ENCODE measurements around the gene OR13C8.
"Not testable (repeated sequence)": the region's sequence is repeated elsewhere in the genome, so short reads cannot be mapped to it uniquely, and the experiment has no call there.

Gene OR13C8

GRCh38 chr9:104568868-104569267 is at the start of gene OR13C8:
Gene OR13C8, plus strand, starts transcription at chr9:104569168. Its CDS starts 0 bp downstream, at chr9:104569168.
- DNase-seq: no peak

- DNase-seq: not testable (repeated sequence)
Measured at GRCh38 chr9:104520241-104520640, 48.7 kb upstream of the OR13C8 start.

- no peak for DNase-seq
Measured at GRCh38 chr9:104527109-104527508, 41.9 kb upstream of the OR13C8 start, which contains the start of gene OR13C4. Gene OR13C4, minus strand, starts transcription at chr9:104527209. Its CDS starts 0 bp downstream, at chr9:104527209.

GRCh38 chr9:104536756-104537155 is 32.2 kb upstream of the OR13C8 start, which contains the start of gene OR13C3:
Gene OR13C3, minus strand, starts transcription at chr9:104536856. Its CDS starts 133 bp downstream, at chr9:104536723.
- DNase-seq: no peak

DNA sequence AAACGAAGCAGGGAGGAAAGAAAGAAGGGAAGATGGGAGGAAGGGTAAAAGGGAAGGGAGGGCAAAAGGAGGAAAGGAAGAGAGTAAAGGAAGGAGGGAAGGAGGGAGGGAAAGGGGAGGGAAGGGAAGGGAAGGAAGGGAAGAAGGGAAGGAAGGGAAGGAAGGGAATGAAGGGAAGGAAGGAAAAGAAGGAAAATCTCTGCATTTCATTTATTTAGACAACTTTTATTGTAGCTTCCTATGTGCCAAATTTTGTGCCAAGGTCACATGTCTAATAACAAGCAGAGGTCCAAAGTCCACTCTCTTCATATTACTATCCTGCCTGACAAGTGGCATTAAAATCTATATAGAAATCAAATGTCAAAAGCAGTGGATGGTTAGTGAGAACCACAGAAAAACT is 29.7 kb upstream of the OR13C8 start:
- DNase-seq: no peak

GRCh38 chr9:104544644-104545043 is 24.3 kb upstream of the OR13C8 start:
- no peak for DNase-seq

- DNase-seq: no peak
Measured at GRCh38 chr9:104553261-104553660, 15.7 kb upstream of the OR13C8 start.

DNA sequence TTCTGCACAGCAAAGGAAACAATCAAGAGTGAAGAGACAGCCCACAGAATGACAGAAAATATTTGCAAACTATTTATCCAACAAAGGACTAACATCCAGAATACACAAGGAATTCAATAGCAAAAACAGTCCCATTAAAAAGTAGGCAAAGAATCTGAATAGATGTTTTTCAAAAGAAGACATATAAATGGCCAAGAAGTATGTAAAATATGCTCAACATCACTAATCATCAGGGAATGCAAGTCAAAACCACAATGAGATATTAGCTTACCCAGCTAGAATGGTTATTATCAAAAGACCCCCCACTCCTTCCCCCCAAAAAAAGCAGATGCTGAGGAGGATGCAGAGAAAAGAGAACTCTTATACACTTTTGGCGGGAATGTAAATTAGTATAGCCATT is 13.4 kb upstream of the OR13C8 start:
- DNase-seq: no peak

DNA sequence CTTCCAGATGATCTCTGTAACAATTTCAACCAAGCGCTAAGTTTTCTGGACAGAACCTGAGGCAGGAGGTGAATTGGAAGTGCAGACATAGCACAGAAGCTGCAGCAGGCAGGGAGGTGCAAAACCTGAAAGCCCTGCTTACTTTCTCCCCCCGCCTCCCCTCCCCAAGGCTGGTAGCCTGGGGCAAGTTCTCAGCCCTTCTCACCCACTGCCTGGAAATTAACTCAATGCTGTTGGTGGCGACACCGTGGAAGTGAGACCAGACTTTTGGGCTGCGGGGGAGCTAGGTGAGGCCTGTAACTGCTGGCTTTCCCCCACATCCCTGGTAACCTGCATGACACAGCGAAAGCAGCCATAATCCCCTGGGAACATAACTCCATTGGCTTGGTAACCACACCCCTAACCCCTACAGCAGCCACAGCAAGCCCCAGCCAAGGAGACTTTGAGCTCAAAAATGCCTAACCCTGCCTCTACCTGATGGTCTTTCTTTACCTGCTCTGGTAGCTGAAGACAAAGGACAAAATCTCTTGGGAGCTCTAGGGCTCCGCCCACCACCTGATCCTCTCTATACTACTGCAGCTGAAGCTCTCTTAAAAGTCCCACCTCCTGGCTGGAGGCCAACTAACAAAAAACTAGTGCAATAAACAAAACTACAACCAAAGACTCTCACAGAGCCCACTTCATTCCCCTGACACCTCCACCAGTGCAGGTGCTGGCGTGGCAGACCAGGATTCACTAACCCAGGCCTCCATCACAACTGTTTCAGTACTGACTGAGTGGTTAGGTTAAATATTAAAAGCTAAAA is 11.9 kb upstream of the OR13C8 start:
- no peak for DNase-seq

DNA sequence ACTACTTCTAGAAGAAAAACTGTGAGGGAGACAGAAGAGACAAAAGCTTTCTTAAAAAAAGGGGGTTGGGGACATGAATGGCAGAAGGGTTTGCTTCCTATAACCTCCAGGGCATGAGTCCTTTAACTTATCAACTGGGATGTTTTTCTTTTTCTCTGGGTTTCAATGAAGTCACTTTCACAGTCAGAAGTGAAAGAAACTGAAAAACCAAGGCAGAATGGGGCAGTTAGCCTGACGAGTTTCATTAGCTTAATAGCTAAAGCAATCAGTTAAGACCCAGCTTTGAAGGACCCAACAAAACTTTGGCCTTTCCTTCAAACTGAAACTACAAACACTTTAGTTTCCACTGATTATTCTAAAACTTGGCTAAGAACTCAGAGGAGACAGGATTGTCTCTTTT is 4.6 kb upstream of the OR13C8 start:
- DNase-seq: no peak

GRCh38 chr9:104572612-104573011 is 3.6 kb downstream of the OR13C8 start:
- DNase-seq: no peak

DNA sequence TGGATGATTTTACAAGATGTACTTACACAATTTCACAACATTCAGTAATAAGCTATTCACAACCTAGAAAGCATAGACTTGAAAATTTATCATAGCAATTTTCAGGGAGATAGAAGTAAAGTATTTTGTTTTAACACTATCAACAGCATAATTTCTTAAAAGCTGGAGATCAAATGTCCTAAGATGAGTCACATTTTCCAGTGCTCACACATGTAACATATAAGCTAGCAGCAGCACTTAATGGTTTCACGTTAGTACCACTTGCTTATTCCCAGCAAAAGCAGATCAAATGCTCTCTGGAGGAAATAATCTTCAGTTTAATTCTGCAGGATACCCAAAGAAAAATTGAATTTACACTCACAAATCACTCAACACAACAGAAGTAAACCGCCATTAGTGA is 6.5 kb downstream of the OR13C8 start:
- DNase-seq: no peak

DNA sequence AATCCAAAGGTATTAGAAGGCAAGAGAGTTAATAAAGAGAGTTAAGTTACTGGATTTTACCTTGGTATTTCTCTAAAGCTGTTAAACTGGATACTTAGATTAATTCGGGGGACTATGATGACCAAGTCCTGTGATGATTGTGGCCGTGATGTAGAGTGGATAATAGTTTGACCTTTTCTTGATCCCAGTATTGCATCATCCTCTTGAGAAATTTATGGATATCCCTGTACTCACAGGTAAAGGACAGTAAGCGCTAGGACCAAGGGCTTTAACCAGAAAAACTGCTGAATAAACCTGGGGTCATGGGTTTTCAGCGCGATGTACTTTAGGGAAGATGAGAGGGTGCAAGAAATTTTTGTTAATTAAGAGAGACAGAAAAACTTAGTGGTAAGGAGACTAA is 8.3 kb downstream of the OR13C8 start:
- no peak for DNase-seq

- DNase-seq: no peak
Measured at GRCh38 chr9:104580562-104580961, 11.6 kb downstream of the OR13C8 start.

GRCh38 chr9:104586496-104587180 is 17.7 kb downstream of the OR13C8 start:
- DNase-seq: no peak

DNA sequence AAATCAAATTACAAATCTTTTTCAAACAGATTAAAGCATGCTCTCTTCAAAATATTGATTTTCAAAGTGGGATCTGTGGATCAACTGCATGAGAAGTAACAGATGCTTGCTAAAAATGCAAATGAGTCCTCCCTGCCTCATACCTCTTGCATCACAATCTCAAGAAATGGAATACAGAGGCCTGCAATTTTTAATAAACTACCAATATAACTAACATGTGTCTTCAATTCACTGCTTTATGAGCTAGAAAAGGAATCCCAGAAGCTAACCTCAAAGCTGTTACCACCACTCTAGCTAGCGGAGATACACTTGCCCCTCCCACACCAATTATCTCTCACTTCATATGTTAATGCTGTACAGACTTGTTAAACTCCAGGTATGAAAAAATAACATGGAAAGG is 20.7 kb downstream of the OR13C8 start:
- no peak for DNase-seq

DNA sequence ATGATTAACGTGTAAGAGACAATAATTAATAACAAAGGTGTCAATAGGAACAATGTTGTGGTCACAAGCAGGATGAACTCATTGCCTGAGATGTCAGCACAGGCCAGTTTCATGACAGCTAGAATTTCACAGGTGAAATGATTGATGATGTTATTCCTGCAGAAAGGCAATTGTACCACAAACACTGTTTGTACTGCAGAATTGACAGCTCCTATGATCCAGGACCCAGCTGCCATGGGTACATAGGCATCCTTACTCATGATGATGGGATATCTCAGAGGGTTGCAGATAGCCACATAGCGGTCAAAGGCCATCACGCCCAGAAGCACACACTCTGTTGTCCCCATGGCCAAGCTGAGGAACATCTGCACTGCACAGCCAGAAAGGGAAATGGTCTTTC is 29.8 kb downstream of the OR13C8 start:
- not testable (repeated sequence) for DNase-seq

GRCh38 chr9:104599313-104599712 is 30.3 kb downstream of the OR13C8 start, which contains the start of gene OR13C5:
Gene OR13C5, minus strand, starts transcription at chr9:104599413. Its CDS starts 0 bp downstream, at chr9:104599413.
- DNase-seq: not testable (repeated sequence)

GRCh38 chr9:104604801-104605200 is 35.8 kb downstream of the OR13C8 start:
- no peak for DNase-seq

DNA sequence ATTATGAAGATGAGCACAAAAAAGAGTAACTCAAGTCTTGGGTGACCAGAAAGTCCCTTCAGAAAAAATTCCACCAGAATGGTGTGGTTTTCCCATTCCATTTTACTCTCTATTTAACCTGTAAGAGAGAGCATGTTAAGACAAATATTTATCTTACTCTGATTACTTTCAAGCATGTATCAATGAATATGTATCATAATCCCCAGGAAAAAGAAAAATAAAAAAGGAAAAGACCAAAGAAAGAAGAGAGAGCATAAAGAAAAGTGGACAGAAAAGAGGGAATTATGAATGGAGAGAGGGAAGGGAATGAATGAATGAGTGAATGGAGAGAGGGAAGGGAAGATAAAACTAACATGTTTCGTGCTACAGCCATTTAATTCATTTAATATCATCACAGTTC is 36.6 kb downstream of the OR13C8 start, which contains the start of gene OR13C2:
OR13C2 (minus strand) TSS at position 101 of the 400 bp plus-strand sequence; CDS start at position 101, 0 bp downstream.
- not testable (repeated sequence) for DNase-seq

DNA sequence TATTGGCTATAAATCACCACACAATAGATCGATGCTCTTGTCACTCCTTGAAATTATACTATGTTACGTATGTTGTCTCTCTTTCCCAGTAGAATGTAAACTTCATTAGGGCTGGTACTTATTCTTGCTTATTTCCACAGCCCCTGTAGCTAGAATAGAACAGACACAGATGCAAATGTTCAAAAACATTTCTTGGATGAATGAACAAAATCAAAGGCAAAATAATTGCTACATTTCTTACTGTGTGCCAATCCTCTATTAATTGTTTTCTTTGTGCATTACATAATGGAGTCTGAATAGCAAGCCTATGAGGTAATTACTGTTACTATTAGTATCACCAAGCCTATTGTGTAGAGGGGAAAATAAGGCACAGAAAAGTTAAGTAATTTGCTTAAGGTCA is 37.2 kb downstream of the OR13C8 start:
- DNase-seq: no peak

- no peak for DNase-seq
Measured at GRCh38 chr9:104608336-104608735, 39.4 kb downstream of the OR13C8 start.

DNA sequence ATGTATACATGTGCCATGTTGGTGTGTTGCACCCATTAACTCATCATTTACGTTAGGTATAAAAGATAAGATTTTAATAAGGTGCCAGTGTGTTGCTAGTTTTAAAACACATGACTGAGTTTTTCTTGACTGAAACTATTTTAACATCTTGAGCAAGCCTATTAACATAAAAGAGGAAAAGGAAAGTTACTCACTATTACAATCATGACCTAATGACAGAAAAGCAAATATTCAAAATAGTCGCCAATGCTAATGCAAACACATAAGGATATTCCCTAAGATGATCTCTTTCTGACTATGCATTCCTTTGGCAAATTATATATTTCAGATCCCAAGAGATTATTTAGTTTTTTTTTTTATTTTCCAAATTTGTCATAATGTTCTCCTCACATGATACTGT is 42.2 kb downstream of the OR13C8 start:
- no peak for DNase-seq

DNA sequence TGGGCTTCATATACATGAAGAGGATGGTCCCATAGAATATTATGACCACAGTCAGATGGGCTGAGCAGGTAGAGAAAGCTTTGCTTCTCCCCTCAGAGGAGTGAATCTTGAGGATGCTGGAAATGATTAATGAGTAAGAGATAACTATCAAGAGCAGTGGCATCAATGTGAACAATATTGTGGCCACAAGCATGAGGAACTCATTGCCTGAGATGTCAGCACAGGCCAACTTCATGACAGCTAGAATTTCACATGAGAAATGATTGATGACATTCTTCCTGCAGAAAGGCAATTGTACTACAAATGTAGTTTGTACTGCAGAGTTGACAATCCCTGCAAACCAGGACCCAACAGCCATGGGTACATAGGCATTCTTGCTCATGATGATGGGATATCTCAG is 48.5 kb downstream of the OR13C8 start:
- no peak for DNase-seq

All from amniotic stem cell (primary cell).